Measurements from ENCODE around the gene MTMR2.
"Not testable (repeated sequence)": the region's sequence is repeated elsewhere in the genome, so short reads cannot be mapped to it uniquely, and the experiment has no call there.

- TF ChIP-seq POLR2A, CTCF (IDR thresholded peaks at IDR 0.05): not testable (repeated sequence)
These were observed 63.9 kb downstream of the MTMR2 start for GRCh38 chr11:95860024-95860423.

All from adrenal gland (tissue), 5 donors.